ENCODE data around the gene FAM13A.

FAM13A gene

DNA sequence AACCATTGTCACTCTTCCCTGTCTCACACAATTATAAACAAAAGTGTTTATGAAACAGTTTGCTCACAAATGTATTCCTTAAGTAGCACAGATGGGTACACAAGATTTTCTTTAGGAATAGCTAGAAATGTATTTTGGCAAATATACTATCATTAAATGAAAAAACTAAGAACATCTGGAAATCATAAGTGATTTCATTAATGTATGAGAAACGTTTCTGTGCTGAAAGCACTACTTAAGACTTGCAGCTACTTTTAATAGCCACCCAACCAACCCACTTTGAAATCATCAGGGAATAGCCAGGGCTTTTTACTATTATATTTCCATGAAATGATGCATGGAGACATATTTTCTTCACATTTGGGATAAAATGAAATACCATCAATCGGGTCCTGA lies 297.1 kb downstream of the FAM13A start:
- TF ChIP-seq MYC (IDR thresholded peaks at IDR 0.05; ENCODE audit: low read depth, low read length): no peak
- TF ChIP-seq MAX (IDR thresholded peaks at IDR 0.05; ENCODE audit: low read depth, low read length): no peak
- no peak for TF ChIP-seq POLR2A (IDR thresholded peaks at IDR 0.05; ENCODE audit: extremely low read depth, insufficient read length)
- TF ChIP-seq, protein P1, sequence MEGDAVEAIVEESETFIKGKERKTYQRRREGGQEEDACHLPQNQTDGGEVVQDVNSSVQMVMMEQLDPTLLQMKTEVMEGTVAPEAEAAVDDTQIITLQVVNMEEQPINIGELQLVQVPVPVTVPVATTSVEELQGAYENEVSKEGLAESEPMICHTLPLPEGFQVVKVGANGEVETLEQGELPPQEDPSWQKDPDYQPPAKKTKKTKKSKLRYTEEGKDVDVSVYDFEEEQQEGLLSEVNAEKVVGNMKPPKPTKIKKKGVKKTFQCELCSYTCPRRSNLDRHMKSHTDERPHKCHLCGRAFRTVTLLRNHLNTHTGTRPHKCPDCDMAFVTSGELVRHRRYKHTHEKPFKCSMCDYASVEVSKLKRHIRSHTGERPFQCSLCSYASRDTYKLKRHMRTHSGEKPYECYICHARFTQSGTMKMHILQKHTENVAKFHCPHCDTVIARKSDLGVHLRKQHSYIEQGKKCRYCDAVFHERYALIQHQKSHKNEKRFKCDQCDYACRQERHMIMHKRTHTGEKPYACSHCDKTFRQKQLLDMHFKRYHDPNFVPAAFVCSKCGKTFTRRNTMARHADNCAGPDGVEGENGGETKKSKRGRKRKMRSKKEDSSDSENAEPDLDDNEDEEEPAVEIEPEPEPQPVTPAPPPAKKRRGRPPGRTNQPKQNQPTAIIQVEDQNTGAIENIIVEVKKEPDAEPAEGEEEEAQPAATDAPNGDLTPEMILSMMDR (IDR thresholded peaks at IDR 0.05; ENCODE audit: low read depth, low read length): no peak
- DNase-seq (ENCODE audit: low read depth): no peak
- no peak overlapping the region for H3K4me3 ChIP-seq (ENCODE audit: low read depth, low read length)

DNA sequence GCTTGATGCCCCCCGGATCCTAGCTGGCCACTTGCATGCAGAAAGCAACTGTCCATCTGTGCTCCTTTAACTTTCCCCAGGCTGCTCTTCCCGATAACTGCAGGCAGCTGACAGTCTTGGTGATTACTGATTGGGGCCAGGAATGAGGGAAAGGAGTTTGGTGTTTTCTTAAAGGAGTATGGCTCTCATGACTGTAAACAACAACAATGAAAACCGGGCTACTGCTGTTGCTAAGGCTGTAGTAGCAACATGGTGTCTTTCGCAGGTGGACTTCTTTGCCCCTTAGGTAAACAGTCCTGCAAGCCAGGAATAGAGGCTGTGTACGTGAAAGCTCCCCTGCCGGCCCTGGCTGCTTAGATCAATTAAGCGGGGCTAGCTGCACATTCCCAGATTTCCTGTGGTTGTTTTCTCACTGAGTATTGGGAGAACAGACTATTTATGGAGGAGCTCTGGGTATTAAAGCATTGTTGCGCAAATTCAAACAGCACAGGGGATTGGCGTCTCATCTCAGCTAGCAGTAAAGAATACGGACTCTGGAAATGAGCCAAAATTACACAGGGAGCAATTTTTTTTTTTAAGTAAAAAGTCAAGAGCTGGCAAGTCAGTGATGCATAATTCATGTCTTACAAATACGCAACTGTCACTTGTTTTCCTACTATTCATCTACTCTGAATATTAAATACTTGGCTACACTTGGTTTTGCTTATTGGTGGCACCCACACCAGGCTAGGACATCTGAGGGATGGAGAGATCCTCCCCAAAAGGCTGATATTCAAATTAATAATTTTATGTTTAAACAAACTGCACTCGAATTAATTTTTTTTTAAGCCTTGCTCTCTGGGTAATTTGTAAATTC lies 297.7 kb downstream of the FAM13A start:
- DNase-seq (ENCODE audit: low read depth): no peak
- TF ChIP-seq MYC (IDR thresholded peaks at IDR 0.05; ENCODE audit: low read depth, low read length): no peak
- no peak for TF ChIP-seq POLR2A (IDR thresholded peaks at IDR 0.05; ENCODE audit: extremely low read depth, insufficient read length)
- TF ChIP-seq MAX (IDR thresholded peaks at IDR 0.05; ENCODE audit: low read depth, low read length): no peak
- TF ChIP-seq, protein P1 (IDR thresholded peaks at IDR 0.05; ENCODE audit: low read depth, low read length): no peak
- H3K4me3 ChIP-seq (ENCODE audit: low read depth, low read length): no peak overlapping the region

DNA sequence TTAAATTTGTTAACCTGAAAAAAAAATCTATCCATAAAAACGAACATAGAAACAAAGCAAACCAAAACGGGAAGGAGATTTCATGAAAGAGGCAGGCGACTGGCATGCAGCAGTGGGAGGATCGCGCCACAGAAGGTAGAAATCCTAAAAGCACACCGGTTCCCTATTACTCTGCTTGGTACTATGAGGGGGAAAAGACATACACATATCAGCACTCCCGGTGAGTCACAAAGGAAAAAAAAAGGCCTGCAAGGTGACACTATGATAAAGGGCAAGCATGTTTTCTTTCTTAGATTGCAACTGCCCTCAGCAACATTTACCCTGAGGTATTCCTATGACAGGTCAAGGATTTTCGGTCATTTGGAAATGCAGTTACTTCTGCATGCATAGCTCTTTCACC lies 298.7 kb downstream of the FAM13A start:
- no peak overlapping the region for H3K4me3 ChIP-seq (ENCODE audit: low read depth, low read length)
- TF ChIP-seq MAX (IDR thresholded peaks at IDR 0.05; ENCODE audit: low read depth, low read length) (no peak), MYC (IDR thresholded peaks at IDR 0.05; ENCODE audit: low read depth, low read length) (no peak), POLR2A (IDR thresholded peaks at IDR 0.05; ENCODE audit: extremely low read depth, insufficient read length) (no peak)
- TF ChIP-seq, protein P1 (IDR thresholded peaks at IDR 0.05; ENCODE audit: low read depth, low read length): no peak
- DNase-seq (ENCODE audit: low read depth): no peak

DNA sequence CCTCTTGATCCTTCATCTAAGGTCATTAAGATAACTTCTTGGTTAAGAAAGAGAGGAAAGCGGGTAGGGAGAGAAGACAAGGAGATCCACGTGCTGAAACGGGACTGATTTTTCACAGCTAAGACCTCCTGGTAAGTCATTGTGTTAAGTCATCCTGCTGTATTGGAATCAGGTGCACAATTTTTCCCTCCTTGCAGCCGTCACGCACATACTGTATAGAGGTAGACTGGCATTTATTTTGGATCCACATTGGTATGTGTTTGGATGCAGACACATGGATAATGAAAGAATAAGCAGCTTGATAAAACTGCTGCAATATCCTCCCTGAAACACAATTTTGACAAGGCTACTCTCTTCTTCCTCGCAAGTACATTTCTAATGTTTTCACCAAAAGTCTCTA lies 299.2 kb downstream of the FAM13A start:
- no peak overlapping the region for H3K4me3 ChIP-seq (ENCODE audit: low read depth, low read length)
- no peak for TF ChIP-seq MAX (IDR thresholded peaks at IDR 0.05; ENCODE audit: low read depth, low read length)
- TF ChIP-seq POLR2A (IDR thresholded peaks at IDR 0.05; ENCODE audit: extremely low read depth, insufficient read length): no peak
- TF ChIP-seq, protein P1 (IDR thresholded peaks at IDR 0.05; ENCODE audit: low read depth, low read length): no peak
- no peak for TF ChIP-seq MYC (IDR thresholded peaks at IDR 0.05; ENCODE audit: low read depth, low read length)
- no peak for DNase-seq (ENCODE audit: low read depth)

DNA sequence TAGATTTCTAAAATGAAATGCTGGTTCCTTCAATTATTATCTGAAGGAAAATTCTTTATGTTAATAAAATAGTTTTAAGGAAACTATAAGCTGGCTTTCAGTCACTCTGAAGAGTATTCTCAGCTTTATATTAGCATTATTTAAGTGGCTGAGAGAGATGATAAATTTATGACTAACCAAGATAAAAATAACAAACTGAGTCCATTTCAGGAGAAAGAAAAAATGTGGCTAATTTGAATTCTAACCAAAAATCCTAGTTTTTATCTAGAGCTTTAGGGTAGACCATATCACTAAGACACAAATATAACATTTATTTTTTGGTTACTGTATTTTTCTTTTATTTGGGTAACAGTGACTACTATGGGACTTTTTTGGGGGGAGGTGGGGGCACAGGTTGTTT lies 299.9 kb downstream of the FAM13A start:
- TF ChIP-seq, protein P1 (IDR thresholded peaks at IDR 0.05; ENCODE audit: low read depth, low read length): no peak
- TF ChIP-seq MAX (IDR thresholded peaks at IDR 0.05; ENCODE audit: low read depth, low read length) (no peak), POLR2A (IDR thresholded peaks at IDR 0.05; ENCODE audit: extremely low read depth, insufficient read length) (no peak), MYC (IDR thresholded peaks at IDR 0.05; ENCODE audit: low read depth, low read length) (no peak)
- no peak overlapping the region for H3K4me3 ChIP-seq (ENCODE audit: low read depth, low read length)
- no peak for DNase-seq (ENCODE audit: low read depth)
